Pulmonary artery endothelial cell (primary cell): ENCODE measurements around the gene SGMS1. TPM values are rescaled to one million over a fixed set of nuclear protein-coding genes. Genes with fewer than 3 reads are reported as not detected.

Experiments
- DNase-seq: peaks from one replicate; pipeline ENCODE4 v3.0.0-alpha.2; 2011; ENCODE audit warnings: low read depth, low spot score
- total RNA-seq: library from RNA; depleted of rRNA; stranded (reverse); fragments of >200 nt; gene quantifications from 2 replicates; pipeline ENCODE4 v1.2.3, GENCODE V29; 2014

The SGMS1 gene
- total RNA-seq, 1 donor from 2014 or later, result 34.2 TPM

GRCh38 chr10:50400694-50401093, 223.1 kb downstream of the SGMS1 start:
- no peak for DNase-seq

GRCh38 chr10:50398823-50399222, 224.9 kb downstream of the SGMS1 start:
- no peak for DNase-seq

GRCh38 chr10:50398381-50398780, 225.4 kb downstream of the SGMS1 start:
- DNase-seq, result no peak

GRCh38 chr10:50397312-50398140, 226.2 kb downstream of the SGMS1 start:
- no peak for DNase-seq

- DNase-seq, result no peak
Measured at GRCh38 chr10:50396491-50397311, 227.1 kb downstream of the SGMS1 start.

GRCh38 chr10:50395851-50396250, 227.9 kb downstream of the SGMS1 start:
- no peak for DNase-seq

- no peak for DNase-seq
Measured at GRCh38 chr10:50395271-50395670, 228.5 kb downstream of the SGMS1 start.

- DNase-seq, result no peak
Measured at GRCh38 chr10:50394832-50395231, 228.9 kb downstream of the SGMS1 start.

GRCh38 chr10:50393784-50394467, 229.8 kb downstream of the SGMS1 start:
- no peak for DNase-seq

- DNase-seq, result no peak
Measured at GRCh38 chr10:50392966-50393718, 230.6 kb downstream of the SGMS1 start.

GRCh38 chr10:50392426-50392825, 231.3 kb downstream of the SGMS1 start:
- DNase-seq, result no peak

- DNase-seq, result no peak
Measured at GRCh38 chr10:50390302-50390701, 233.5 kb downstream of the SGMS1 start.

GRCh38 chr10:50388181-50388580, 235.6 kb downstream of the SGMS1 start:
- no peak for DNase-seq

GRCh38 chr10:50387732-50388073, 236.1 kb downstream of the SGMS1 start:
- DNase-seq, result no peak

- DNase-seq, result no peak
Measured at GRCh38 chr10:50387007-50387731, 236.6 kb downstream of the SGMS1 start.

- DNase-seq, result no peak
Measured at GRCh38 chr10:50385624-50386023, 238.1 kb downstream of the SGMS1 start.

- no peak for DNase-seq
Measured at GRCh38 chr10:50384898-50385297, 238.9 kb downstream of the SGMS1 start.

GRCh38 chr10:50384238-50384637, 239.5 kb downstream of the SGMS1 start:
- no peak for DNase-seq

- no peak for DNase-seq
Measured at GRCh38 chr10:50382576-50383023, 241.2 kb downstream of the SGMS1 start.

- DNase-seq, result no peak
Measured at GRCh38 chr10:50381642-50382041, 242.1 kb downstream of the SGMS1 start.

- DNase-seq, result no peak
Measured at GRCh38 chr10:50379616-50380015, 244.1 kb downstream of the SGMS1 start.
